Suprapubic skin (tissue), 4 donors: ENCODE results near the gene ARL16. TPM values are rescaled to one million over a fixed set of nuclear protein-coding genes. Genes with fewer than 3 reads are reported as not detected.

Experiments
- DNase-seq, 2 donors: peaks; one replicate each; pipeline ENCODE4 v3.0.0-alpha.2; 2019; ENCODE audit warnings: low spot score in 2 of 2
- H3K27ac ChIP-seq: fragments of 200-600 bp; sonication (generic); one replicate; pipeline ENCODE4 v1.5.1; 2019
- H3K27me3 ChIP-seq: fragments of 200-600 bp; sonication (generic); one replicate; pipeline ENCODE4 v1.5.1; 2019
- H3K36me3 ChIP-seq: fragments of 200-600 bp; sonication (generic); one replicate; pipeline ENCODE4 v1.5.1; 2019
- H3K4me1 ChIP-seq: fragments of 200-600 bp; sonication (generic); one replicate; pipeline ENCODE4 v1.5.1; 2019
- H3K4me3 ChIP-seq: fragments of 200-600 bp; sonication (generic); one replicate; pipeline ENCODE4 v1.5.1; 2019; ENCODE audit warnings: mild to moderate bottlenecking
- H3K9me3 ChIP-seq: fragments of 200-600 bp; sonication (generic); one replicate; pipeline ENCODE4 v1.5.1; 2019
- CTCF ChIP-seq, 2 donors: fragments of 200-600 bp in 1 of 2; fragments of 450-650 bp in 1 of 2; sonication (generic) in 1 of 2; IDR thresholded peaks; one replicate each; pipeline ENCODE4 v1.5.1; 2016 to 2019; ENCODE audit warnings: antibody characterized with exemption in 2 of 2, mild to moderate bottlenecking in 1 of 2, moderate library complexity in 1 of 2
- EP300 ChIP-seq: sonication (generic); formaldehyde crosslinking; IDR thresholded peaks from one replicate; pipeline ENCODE4 v1.6.1; 2017; ENCODE audit warnings: antibody characterized with exemption
- POLR2A ChIP-seq, 2 donors: fragments of 450-650 bp; IDR thresholded peaks; one replicate each; pipeline ENCODE4 v1.6.1; 2017; ENCODE audit warnings: antibody characterized with exemption in 2 of 2, mild to moderate bottlenecking in 2 of 2, moderate library complexity in 2 of 2
- POLR2AphosphoS5 ChIP-seq, 3 donors: sonication (generic); formaldehyde crosslinking; IDR thresholded peaks; one replicate each; pipeline ENCODE4 v1.6.1; 2017; ENCODE audit warnings: antibody characterized with exemption in 3 of 3
- WGBS: methylation state at CpG from one replicate; pipeline ENCODE4 v1.1.5; 2018; 5-methylcytosine and 5-hydroxymethylcytosine counted together
- total RNA-seq, 4 donors: library from RNA; depleted of rRNA; stranded (reverse); fragments of >200 nt; gene quantifications; one replicate each; pipeline ENCODE4 v1.1.0, GENCODE V29; 2016

ARL16 gene
- total RNA-seq, 4 donors from 2014 or later: 20.2 to 39.4 (median 36.2) TPM

DNA sequence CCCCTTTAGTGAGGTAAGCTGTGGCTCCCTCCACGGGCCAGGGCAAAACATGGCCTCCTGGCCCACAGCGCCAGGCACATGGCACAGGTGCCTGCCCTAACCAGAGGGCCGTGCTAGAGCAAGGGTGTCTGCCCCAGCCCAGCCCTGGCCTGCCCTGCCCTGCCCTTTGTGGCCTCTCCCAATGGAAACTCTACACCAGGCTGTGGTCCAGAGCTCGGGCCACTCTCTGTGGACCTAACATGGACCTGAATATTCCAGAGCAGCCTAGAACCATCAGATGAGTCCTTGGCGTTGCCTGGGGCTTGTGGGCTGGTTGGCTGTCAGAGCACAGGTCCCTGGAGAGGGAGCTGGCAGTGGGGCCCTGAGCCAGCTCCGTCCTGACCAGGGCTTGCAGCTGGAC lies 11.6 kb upstream of the ARL16 start:
- no peaks in the 10 kb centered on the region for H3K4me1 ChIP-seq
- no peak for DNase-seq
- H3K27me3 ChIP-seq: no peaks in the 10 kb centered on the region
- WGBS: 80% methylated on average over 2 of the region's 6 CpGs
- TF ChIP-seq POLR2A (IDR thresholded peaks at IDR 0.05) (no peak), POLR2AphosphoS5 (IDR thresholded peaks at IDR 0.05) (no peak), CTCF (IDR thresholded peaks at IDR 0.05) (no peak), EP300 (no peak)
- H3K4me3 ChIP-seq: no peak overlapping the region
- no peak overlapping the region for H3K27ac ChIP-seq
- peaks cover 96% of the 10 kb centered on the region for H3K36me3 ChIP-seq
- no peaks in the 10 kb centered on the region for H3K9me3 ChIP-seq

DNA sequence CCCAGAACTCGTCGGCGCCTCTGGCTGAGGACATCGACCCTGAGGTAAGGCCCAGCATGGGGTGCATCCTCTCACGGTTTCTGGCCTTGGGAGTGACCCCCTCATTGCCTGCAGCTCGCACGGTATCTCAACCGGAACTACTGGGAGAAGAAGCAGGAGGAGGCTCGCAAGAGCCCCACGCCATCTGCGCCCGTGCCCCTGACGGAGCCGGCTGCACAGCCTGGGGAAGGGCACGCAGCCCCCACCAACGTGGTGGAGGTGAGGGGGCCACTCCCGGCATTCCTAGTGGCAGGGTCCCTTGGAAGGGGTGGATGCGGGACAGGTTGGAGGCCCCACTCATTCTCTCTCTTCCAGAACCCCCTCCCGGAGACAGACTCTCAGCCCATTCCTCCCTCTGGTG lies 11.2 kb upstream of the ARL16 start:
- Histone ChIP-seq H3K27me3 (no peaks in the 10 kb centered on the region), H3K4me3 (no peak overlapping the region), H3K36me3 (peaks cover 98% of the 10 kb centered on the region), H3K4me1 (no peaks in the 10 kb centered on the region), H3K27ac (no peak overlapping the region), H3K9me3 (no peaks in the 10 kb centered on the region)
- TF ChIP-seq POLR2A (IDR thresholded peaks at IDR 0.05): no peak
- no peak for TF ChIP-seq POLR2AphosphoS5 (IDR thresholded peaks at IDR 0.05)
- no peak for TF ChIP-seq EP300
- TF ChIP-seq CTCF (IDR thresholded peaks at IDR 0.05): no peak
- 96% methylated on average over 14 of the region's 19 CpGs for WGBS
- DNase-seq: no peak

DNA sequence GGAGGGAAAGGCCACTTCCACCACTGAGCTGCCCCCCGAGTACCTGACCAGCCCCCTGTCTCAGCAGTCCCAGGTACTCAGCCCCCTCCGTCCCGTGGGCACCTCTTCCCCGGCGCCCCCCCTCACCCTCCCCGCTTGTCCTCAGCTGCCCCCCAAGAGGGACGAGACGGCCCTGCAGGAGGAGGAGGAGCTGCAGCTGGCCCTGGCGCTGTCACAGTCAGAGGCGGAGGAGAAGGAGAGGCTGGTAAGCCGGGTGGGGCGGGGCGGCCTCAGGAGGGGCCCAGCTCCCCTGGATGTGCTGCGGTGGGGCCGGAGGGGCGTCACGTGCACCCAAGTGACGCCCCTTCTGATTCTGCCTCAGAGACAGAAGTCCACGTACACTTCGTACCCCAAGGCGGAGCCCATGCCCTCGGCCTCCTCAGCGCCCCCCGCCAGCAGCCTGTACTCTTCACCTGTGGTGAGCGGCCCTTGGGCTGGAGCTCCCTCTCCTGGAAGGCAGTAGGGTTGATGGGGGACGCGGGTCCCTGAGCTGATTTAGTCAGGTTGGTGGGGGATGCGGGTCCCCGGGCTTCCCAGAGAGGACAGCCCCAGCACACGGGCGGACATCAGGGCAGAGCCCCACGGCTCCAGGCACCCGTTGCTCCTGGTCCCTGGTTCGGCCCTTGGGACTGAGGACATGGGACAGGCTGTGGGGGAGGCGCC lies 10.1 kb upstream of the ARL16 start:
- peaks cover 2% of the 10 kb centered on the region for H3K4me1 ChIP-seq
- TF ChIP-seq EP300 (no peak), POLR2A (IDR thresholded peaks at IDR 0.05) (no peak), CTCF (IDR thresholded peaks at IDR 0.05) (no peak), POLR2AphosphoS5 (IDR thresholded peaks at IDR 0.05) (no peak)
- no peaks in the 10 kb centered on the region for H3K27me3 ChIP-seq
- WGBS: 92% methylated on average over 7 of the region's 35 CpGs
- no peaks in the 10 kb centered on the region for H3K9me3 ChIP-seq
- H3K4me3 ChIP-seq: no peak overlapping the region
- DNase-seq: no peak
- no peak overlapping the region for H3K27ac ChIP-seq
- peaks cover 100% of the 10 kb centered on the region for H3K36me3 ChIP-seq

- TF ChIP-seq POLR2A (IDR thresholded peaks at IDR 0.05): no peak
- no peak for TF ChIP-seq POLR2AphosphoS5 (IDR thresholded peaks at IDR 0.05)
- no peak for TF ChIP-seq CTCF (IDR thresholded peaks at IDR 0.05)
- no peak for TF ChIP-seq EP300
- H3K27me3 ChIP-seq: no peaks in the 10 kb centered on the region
- no peaks in the 10 kb centered on the region for H3K9me3 ChIP-seq
- no peak overlapping the region for H3K4me3 ChIP-seq
- H3K36me3 ChIP-seq: peaks cover 100% of the 10 kb centered on the region
- DNase-seq: no peak
- 97% methylated on average over 13 of the region's 20 CpGs for WGBS
- no peak overlapping the region for H3K27ac ChIP-seq
- peaks cover 6% of the 10 kb centered on the region for H3K4me1 ChIP-seq
Measured at GRCh38 chr17:81691608-81692007, 8.0 kb upstream of the ARL16 start.

- H3K4me3 ChIP-seq: no peak overlapping the region
- WGBS: 89% methylated on average over 10 of the region's 18 CpGs
- H3K27ac ChIP-seq: no peak overlapping the region
- no peak for DNase-seq
- H3K27me3 ChIP-seq: no peaks in the 10 kb centered on the region
- no peak for TF ChIP-seq POLR2AphosphoS5 (IDR thresholded peaks at IDR 0.05)
- no peaks in the 10 kb centered on the region for H3K9me3 ChIP-seq
- peaks cover 7% of the 10 kb centered on the region for H3K4me1 ChIP-seq
- peaks cover 100% of the 10 kb centered on the region for H3K36me3 ChIP-seq
Measured at GRCh38 chr17:81691196-81691595, 7.6 kb upstream of the ARL16 start.

DNA sequence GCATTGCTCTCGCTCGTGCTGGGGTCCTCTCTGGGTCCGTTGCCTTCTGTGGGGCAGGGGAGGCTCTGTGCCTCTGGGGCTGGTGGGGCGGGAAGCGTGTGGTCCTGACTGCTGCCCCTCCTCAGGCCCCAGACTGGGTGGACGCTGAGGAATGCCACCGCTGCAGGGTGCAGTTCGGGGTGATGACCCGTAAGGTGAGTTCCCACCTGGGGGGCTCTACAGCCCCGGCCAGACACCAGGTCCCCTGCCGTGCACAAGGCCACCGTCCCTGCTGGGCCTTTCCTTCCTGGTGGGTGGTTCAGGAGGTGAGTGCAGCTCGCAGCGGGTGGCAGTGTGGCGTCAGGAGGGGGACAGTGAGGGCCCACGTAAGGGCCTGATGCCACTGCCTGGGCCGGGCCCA lies 7.0 kb upstream of the ARL16 start:
- no peak for TF ChIP-seq POLR2A (IDR thresholded peaks at IDR 0.05)
- no peak for TF ChIP-seq EP300
- no peak for TF ChIP-seq POLR2AphosphoS5 (IDR thresholded peaks at IDR 0.05)
- TF ChIP-seq CTCF (IDR thresholded peaks at IDR 0.05): no peak
- 92% methylated on average over 11 of the region's 17 CpGs for WGBS
- H3K4me1 ChIP-seq: peaks cover 14% of the 10 kb centered on the region
- DNase-seq: no peak
- no peak overlapping the region for H3K27ac ChIP-seq
- no peak overlapping the region for H3K4me3 ChIP-seq
- H3K9me3 ChIP-seq: no peaks in the 10 kb centered on the region
- H3K36me3 ChIP-seq: peaks cover 98% of the 10 kb centered on the region
- no peaks in the 10 kb centered on the region for H3K27me3 ChIP-seq
